Suppressor macrophage treated with lipopolysaccharide for 1 hour (primary cell): ENCODE measurements around the gene WASHC2C.
"Not testable (repeated sequence)": the region's sequence is repeated elsewhere in the genome, so short reads cannot be mapped to it uniquely, and the experiment has no call there.

ENCODE experiments used
- DNase-seq, 3 donors: peaks; one replicate each; pipeline ENCODE4 v3.0.0-alpha.2; 2020 to 2022

The WASHC2C gene, protein sequence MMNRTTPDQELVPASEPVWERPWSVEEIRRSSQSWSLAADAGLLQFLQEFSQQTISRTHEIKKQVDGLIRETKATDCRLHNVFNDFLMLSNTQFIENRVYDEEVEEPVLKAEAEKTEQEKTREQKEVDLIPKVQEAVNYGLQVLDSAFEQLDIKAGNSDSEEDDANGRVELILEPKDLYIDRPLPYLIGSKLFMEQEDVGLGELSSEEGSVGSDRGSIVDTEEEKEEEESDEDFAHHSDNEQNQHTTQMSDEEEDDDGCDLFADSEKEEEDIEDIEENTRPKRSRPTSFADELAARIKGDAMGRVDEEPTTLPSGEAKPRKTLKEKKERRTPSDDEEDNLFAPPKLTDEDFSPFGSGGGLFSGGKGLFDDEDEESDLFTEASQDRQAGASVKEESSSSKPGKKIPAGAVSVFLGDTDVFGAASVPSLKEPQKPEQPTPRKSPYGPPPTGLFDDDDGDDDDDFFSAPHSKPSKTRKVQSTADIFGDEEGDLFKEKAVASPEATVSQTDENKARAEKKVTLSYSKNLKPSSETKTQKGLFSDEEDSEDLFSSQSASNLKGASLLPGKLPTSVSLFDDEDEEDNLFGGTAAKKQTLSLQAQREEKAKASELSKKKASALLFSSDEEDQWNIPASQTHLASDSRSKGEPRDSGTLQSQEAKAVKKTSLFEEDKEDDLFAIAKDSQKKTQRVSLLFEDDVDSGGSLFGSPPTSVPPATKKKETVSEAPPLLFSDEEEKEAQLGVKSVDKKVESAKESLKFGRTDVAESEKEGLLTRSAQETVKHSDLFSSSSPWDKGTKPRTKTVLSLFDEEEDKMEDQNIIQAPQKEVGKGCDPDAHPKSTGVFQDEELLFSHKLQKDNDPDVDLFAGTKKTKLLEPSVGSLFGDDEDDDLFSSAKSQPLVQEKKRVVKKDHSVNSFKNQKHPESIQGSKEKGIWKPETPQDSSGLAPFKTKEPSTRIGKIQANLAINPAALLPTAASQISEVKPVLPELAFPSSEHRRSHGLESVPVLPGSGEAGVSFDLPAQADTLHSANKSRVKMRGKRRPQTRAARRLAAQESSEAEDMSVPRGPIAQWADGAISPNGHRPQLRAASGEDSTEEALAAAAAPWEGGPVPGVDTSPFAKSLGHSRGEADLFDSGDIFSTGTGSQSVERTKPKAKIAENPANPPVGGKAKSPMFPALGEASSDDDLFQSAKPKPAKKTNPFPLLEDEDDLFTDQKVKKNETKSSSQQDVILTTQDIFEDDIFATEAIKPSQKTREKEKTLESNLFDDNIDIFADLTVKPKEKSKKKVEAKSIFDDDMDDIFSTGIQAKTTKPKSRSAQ (N-terminal part only)

DNA sequence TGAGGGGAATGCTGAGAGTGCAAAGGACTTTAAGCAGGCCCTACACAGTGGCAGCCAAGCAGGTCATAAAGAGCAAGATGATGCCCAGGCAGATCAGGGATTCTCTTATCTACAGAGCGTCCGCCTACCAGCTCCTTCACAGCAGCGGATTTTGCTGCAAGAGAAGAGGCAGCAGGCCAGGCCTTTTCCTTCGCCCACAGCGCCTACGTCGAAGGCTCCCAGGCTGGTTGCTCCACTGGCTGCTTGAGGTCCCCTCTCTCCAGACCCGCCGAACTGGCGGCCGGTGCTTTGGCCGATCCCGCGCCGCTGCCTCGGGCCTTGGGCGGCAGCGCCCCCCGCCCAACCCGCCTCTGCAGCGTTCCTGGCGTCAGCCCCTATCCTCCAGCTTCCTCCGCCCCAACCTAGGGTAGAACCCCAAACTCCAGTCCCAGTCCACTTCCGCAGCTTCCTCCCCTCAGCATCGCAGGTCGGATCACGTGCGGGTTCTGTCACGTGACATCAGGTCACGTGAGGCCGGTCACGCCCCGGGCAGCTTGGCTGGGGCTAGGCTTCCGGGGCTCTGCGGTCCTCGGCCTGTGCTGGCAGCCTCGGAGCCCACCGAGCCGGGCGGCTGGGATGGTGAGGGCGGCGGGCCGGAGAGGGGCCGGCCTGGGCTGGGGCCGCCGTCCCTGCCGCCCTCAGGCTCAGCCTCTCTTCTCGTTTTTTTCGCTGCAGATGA, at the start of gene WASHC2C:
Gene WASHC2C (plus strand): TSS at position 564 of the 718 bp plus-strand sequence. CDS start 52 bp downstream, at position 616.
- peak; percentile 63 to 71 (median 65) for DNase-seq

DNA sequence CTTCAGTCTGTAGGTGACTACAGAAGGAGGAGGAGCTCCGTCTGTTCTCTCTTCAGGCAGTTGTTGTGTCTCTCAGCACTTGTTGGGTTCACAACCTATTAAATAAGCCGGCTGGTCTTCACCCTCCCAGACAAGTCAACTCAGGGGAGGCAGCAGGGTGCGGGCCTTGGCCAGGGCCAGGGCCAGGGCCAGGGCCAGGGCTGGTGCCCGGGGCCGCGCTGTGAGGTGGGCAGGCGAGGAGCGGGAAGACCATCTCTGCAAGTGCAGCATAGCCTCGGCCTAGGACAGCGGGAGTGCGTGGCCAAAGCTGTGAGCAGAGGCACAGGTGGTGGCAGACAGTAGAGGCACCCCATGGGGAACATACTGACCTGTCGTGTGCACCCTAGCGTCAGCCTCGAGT, 48.6 kb upstream of the WASHC2C start:
- DNase-seq = not testable (repeated sequence)

DNA sequence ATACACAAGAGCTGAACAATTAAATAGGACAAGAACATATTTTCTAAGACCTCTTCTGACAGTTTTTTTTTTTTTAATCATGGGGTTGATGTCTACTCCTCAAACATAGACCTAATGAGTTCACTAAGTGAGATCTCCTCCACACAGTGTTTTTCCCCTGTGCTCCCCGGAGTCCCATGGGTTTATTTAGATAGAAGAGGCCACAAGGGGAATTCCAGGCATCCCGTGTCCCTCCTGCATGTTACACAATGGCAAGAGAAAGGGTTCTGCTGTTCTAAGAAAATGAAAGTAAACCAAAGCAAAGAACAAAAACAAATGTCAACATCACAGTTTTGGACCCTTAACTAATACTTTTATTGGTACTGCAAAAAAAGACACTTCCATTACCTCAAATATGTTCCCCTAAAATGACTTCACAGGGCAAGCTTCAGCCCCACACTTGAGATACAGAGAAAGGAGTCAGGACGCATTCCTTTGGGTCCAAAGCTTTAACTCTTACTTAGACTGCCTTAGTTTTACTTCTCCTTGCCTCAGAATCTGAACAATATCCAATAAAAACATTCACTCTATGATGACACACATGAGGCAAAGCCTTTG, 16.8 kb upstream of the WASHC2C start:
- peak; percentile 20 to 56 (median 36) for DNase-seq

DNA sequence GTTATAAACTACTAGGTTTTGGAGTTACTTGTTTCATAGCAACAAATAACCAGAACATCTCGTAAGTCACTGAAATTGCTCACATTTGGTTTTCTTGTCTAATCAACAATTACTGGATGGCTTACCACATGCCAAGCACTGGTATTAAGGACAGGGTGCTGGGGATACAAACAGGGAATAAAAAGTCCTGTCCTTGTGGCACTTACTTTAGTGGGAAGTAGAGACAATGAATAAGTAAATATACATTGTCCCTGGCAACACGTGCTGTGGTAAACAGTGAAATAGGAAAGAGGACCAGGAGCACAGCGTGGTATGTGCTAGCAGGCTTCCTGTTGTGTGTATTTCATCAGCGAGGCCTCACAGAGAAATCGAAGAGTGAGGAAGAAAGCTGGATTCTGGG, 15.8 kb upstream of the WASHC2C start:
- DNase-seq = peak; percentile 2 to 19 (median 6)

DNA sequence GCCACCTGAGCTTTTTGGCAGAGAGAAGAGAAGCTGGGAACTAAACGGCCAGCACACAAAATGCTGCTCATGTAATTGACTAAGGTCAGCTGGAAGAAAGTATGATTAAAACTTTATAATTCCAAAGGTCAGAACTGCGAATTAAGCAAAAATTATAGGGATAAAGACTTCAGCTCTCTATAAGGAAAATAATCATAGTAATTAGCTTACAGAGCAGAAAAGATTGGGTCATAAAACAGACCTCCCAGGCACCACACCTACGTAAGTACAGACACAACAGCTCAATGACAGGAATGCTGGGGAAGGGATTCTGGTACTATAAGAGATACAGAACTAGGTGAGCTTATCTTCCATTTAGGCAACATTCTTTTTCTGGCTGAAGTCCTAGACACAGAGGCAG, 10.0 kb upstream of the WASHC2C start:
- not testable (repeated sequence) for DNase-seq

DNA sequence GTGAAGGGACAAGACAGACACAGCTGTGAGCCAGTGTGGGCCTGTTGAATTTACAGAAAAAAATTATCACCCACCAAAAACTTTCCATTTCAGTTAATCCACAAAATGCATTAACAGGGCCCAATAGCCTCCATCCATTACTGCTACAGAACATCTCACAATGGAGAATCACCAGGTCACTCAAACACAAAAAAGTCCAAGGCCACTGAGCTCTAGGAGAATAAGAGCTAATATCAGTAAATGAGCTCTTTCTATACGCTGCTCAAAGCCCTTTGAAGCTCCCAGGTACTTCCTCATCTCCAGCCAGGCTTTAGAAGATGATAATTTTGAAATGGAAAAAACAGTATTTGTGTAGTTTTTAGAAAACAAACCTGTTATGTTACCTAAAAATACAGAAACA, 9.4 kb upstream of the WASHC2C start:
- DNase-seq = not testable (repeated sequence)

DNA sequence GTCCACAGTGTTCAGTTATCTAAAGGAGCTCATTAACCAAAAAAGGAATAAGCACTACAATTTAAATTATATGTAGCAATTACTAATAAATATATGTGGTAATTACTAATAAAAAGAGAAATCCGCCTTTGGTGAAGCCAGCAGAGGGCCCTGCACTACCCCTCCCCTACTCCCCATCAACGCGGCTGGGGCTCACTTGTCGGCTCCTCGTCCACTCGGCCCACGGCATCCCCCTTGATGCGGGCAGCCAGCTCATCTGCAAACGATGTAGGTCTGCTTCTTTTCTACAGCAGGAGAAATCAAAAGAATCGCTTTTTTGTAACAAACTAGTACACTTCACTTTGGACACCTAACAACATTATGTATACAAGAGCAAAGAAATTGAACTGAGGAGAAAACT, 5.6 kb upstream of the WASHC2C start:
- not testable (repeated sequence) for DNase-seq

DNA sequence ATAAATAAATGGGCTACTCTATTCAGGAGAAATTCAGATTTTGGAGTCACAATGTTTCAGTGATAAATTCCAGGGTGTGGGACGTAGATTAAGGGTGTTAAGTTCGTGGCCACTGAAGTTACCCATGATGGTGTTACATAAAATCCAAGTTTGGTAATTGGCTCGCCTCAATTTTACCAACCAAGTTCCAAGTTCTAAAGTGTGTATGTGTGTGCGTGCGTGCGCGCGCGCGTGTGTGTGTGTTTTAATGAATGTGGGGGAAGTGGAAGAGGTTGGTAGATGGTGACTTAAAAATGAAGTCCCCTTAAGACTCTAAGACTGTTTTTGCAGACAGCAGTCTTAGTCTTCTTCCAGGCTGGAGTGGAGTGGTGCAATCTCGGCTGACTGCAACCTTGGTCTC, 3.2 kb upstream of the WASHC2C start:
- DNase-seq = not testable (repeated sequence)

DNA sequence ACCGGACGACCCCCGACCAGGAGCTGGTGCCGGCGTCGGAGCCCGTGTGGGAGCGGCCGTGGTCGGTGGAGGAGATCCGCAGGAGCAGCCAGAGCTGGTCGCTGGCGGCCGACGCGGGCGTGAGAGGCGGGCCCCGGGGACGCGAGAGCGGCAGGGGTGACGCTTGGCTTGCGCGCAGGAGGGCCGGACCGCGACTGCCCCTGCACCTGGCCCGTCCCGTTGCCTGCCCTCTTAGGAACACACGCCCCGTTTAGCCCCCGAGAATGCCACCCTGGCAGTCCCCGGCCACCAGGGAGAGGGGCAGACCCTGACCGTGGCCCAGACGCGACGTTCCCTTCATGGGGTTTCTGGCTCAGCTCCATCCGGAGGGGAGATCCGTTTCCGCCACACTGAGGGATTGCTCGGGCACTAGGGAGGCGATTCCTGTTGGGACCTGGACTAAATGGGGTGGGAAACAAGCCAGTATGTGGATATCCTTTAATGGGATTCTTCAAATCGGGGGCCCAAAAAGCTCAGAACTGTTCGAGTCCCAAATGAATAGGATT, 427 bp downstream of the WASHC2C start:
- peak in 1 of 3 donors; percentile 3 for DNase-seq

DNA sequence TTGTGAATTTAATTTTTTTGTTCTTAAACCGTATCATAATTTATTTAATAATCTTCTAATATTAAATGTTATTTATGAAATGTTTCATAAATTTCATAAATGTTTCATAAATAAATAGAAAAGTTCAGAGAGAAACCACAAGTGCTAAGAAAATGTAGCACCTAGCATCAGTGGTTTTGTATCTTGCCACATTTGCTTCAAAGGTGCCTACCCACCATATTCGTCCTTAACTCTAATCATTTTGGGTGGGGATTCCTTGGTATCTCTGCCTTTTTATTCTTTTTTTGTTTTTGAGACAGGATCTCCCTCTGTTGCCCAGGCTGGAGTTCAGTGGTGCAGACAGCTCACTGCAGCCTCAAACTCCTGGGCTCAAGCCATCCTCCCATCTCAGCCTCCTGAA, 7.4 kb downstream of the WASHC2C start:
- DNase-seq = not testable (repeated sequence)

DNA sequence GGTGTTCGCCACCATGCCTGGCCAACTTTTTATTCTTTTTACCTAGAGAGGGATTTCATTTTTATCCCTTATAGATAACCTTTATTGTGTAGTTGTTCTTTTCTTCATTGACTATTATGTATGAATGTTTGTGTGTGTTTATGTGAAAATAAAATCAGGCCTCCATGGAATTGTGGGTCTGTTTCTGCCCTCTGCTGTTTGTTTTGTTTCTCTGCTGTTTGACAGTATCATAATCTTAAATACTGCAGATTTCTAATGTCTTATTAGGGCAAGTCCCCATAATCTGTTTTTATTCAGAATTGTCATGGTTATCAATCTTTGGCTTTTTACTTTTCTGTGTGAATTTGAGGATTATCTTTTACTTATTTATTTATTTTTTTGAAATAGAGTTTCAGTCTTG, 7.8 kb downstream of the WASHC2C start:
- DNase-seq = peak in 1 of 3 donors; percentile 28

DNA sequence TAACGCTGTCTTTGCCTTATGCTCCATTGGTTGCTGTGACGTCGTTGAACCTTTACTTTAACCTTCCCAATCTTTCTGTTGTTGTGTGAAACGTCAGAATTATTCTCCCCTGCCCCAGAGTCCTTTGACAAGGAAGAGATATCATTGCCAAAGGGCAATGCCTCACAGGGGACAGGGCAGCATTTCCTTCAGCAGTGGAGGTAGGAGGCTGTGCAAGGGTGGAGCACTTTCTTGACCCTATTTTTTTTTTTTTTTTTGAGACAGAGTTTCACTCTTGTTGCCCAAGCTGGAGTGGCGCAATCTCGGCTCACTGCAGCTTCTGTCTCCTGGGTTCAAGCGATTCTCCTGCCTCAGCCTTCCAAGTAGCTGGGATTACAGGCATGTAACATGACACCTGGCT, 14.5 kb downstream of the WASHC2C start:
- DNase-seq = not testable (repeated sequence)

DNA sequence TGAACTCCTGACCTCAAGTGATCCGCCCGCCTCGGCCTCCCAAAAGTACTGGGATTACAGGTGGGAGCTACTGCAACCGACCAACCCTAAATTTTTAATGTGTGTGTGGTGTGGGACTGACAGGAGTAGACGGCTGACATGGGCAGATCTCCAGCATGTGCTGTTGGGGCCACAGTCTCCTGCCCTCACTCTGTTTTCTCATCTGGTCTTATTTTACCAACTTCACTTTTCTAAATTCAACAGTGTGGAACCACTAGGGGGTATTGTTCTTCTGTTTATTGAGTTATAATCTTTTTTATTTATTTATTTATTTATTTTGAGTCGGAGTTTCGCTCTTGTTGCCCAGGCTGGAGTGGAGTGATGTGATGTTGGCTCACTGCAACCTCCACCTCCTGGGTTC, 14.9 kb downstream of the WASHC2C start:
- DNase-seq = not testable (repeated sequence)

DNA sequence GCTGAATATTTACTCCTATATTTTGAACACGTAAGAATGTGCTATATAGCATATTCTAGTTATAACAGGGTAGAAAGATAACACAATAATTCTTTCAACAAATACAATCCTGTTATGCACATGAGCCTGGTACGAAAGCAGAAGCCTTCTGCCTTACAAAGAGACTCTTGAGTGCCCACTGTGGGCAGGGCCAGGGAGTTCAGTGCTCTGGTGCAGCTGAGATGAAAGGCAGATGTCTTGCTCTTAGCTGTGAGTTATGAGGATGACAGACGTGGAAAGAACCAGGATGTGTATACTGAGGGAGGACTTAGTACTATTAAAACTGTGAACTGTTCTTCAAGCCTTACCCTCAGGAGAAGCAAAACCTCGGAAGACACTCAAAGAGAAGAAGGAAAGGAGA, 24.1 kb downstream of the WASHC2C start:
- not testable (repeated sequence) for DNase-seq

DNA sequence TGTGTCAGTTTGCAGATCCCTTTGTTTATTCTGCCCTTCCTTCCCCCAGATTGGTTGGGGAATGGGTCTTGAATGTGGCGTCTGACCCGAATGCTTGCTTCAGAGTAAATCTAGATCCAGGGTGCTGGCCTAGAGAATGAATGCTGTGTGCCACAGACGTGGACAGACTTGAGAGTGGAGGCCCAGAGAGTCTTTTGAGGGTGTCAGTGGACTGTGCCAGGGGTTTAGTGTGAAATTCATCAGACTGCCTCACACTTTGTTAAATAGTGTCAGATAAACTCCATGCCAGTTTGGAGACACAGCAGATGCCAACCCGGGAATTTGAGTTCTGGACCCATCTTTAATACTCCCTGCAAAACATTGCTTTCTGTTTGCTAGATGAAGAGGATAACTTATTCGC, 25.1 kb downstream of the WASHC2C start:
- not testable (repeated sequence) for DNase-seq

DNA sequence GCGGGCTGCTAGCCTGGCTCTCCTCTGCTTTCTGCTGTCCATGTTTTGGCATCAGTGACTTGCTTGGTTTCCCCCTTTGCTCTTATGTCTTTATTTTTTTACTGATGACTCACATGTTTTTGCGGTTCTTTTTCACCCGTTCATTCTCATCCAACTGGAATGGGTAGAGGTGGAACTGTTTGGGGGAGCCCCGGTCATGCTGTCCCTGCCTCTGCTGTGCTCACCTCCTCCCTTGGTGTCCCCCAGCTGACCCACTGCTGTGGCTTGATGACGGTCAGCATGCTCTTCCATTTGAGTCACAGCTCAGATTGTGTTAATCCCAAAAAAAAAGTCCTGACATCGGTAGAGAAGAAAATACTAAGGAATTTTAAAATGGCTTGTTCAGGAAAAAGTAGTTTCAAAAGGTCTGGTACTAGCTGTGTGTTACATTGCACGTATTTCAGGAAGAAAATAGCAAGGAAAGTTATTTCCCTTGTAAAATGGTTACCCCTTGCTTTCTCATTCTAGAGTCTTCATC, 27.0 kb downstream of the WASHC2C start:
- not testable (repeated sequence) for DNase-seq

DNA sequence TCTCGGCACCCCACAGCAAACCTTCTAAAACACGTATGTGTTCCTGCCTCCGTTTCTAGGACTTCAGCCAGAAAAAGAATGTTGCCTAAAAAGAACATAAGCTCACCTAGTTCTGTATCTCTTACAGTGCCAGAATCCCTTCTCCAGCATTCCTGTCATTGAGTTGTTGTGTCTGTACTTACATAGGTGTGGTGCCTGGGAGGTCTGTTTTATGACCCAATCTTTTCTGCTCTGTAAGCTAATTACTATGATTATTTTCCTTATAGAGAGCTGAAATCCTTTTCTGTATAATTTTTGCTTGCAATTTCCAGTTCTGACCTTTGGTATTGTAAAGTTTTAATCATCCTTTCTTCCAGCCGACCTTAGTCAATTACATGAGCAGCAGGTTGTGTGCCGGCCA, 28.0 kb downstream of the WASHC2C start:
- DNase-seq = not testable (repeated sequence)

DNA sequence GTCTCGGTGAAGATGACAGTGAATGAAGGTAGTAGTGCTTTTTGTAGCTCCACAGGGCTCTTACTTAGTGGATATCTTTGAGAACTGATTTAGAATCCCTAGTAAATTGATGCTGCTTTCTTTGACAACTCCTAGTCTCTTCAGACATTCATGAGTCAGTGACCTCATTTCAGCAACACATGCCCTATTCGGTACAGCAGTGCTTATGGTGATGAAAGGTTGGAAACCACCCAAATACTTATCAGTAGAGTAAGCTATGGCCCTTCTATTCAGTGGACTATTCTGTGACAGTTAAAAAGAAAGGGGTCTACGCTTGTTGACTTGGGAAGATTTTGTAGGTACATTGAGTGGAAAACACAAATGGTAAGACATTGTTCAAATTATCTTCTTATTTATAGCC, 29.0 kb downstream of the WASHC2C start:
- not testable (repeated sequence) for DNase-seq

DNA sequence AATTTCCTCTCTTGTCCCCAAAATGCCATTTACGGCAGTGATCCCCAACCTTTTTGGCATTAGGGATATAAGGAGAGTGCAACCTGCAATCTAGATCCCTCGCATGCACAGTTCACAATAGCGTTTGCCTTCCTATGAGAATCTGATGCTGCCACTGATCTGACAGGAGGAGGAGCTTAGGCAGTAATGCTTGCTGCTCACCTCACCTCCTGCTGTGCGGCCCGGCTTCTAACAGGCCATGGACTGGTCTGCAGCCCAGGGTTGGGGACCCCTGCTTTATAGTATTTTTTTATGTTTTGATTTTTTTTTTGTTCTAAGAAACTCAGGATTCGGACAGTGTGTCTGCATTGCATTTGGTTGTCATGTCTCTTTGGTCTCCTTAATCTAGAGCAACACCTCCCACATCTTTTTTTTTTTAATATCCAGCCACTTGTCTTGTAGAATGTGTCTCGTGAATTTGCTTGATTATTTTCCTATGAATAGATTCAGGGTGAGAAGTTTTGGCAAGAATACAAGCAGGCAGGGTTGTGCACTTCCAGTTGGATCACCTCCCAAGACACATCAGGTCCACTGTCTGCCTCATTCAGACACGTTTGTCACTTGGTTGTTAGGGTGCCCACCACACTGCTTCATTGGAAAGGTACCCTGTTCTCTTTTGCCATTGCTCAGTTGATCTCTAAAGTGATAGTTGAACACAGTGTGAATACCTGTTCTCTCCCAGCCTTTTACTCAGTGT, 30.8 kb downstream of the WASHC2C start:
- DNase-seq = not testable (repeated sequence)

DNA sequence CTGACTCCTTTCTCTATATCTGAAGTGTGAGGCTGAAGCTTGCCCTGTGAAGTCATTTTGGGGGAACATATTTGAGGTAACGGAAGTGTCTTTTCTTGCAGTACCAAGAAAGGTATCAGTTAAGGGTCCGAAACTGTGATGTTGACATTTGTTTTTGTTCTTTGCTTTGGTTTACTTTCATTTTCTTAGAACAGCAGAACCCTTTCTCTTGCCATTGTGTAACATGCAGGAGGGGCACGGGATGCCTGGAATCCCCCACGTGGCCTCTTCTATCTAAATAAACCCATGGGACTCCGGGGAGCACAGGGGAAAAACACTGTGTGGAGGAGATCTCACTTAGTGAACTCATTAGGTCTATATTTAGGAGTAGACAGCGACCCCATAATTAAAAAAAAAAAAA, 34.6 kb downstream of the WASHC2C start:
- DNase-seq = peak in 1 of 3 donors; percentile 6
